ENCODE measurements around the gene RASGEF1B.
"Not testable (repeated sequence)": the region's sequence is repeated elsewhere in the genome, so short reads cannot be mapped to it uniquely, and the experiment has no call there.

Gene RASGEF1B

DNA sequence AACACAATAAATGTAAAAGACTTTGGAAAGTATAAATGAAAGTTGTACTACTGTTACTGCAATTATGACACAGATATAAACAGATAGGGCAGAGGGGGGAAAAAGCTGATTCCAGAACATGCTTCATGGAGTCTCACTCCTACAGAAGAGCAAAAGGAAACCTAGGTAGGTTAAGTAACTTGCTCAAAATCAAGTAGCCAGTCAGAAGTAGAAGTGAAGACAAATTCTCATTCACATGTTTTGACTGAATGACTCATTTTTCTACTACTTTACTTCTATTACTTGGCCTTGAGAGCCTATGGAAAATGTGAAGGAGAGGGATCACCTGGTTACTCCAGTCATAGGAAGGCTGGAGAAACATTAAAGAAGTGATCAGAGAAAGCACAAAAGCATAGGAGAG, 23.6 kb upstream of the RASGEF1B start:
- no peak for DNase-seq

DNA sequence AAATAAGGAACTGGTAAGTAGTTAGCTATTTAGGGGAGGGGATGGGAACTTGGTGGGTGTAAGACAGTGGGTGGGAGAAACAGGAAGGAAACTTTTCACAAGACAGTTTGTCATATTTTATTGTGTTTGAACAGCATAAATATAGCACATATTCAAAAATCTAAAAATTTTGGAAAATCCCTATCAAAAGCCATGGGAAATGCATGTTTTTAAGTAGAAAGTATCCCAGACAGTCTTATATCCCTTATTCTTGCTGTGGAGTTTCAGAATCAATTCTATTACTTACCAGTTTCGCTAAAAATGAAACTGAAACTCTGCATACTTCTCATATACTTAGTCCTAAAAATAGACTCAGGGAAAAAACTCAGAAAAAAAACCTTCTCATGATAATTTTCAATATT, 22.3 kb upstream of the RASGEF1B start:
- no peak for DNase-seq

DNA sequence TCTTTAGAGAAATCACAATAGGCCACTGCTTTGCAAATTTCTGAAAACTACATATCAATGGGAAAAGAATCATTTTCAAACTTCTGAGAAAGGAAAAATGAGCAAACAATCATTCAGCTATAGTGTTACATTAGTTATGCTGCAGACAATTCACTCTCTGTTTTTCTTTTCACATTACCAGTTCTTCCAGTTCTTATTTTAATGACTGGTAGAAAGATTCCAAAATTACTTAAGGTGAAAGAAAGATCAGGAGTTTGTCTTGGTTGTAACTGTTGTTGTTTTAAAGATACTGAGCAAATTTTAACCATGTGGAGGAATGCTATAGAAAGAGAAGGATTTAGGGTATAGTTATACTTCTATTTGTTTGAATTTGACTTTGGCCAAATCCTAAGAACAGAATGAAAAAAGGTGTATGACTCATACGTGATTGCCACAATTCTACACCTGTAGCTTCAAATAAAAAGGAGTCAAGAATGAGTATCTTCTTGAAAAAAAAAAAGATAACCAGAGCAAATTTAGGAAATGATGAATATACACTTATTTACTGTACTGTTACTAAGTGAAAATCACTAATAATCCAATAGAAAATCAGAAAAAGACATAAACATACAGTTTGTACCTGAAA, 21.0 kb upstream of the RASGEF1B start:
- no peak for DNase-seq

DNA sequence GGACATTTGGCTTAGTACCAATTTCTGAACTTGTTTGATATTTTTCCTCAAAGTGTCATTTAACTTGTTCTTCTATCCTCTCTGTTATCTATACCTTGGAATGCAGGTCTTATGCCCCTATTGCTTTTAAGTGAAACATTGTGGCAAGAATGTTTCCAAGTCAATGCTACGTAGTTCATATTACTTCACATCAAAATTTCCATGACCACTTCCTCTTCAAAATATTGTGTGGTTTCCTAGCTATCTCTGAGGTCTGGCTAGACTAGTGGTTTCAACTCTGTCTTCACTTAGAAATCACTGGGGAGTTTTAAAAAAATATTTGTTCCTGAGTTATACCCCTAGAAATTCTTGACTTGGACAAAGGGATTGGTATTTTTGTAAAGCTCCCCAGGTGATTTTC, 20.2 kb upstream of the RASGEF1B start:
- no peak for DNase-seq

DNA sequence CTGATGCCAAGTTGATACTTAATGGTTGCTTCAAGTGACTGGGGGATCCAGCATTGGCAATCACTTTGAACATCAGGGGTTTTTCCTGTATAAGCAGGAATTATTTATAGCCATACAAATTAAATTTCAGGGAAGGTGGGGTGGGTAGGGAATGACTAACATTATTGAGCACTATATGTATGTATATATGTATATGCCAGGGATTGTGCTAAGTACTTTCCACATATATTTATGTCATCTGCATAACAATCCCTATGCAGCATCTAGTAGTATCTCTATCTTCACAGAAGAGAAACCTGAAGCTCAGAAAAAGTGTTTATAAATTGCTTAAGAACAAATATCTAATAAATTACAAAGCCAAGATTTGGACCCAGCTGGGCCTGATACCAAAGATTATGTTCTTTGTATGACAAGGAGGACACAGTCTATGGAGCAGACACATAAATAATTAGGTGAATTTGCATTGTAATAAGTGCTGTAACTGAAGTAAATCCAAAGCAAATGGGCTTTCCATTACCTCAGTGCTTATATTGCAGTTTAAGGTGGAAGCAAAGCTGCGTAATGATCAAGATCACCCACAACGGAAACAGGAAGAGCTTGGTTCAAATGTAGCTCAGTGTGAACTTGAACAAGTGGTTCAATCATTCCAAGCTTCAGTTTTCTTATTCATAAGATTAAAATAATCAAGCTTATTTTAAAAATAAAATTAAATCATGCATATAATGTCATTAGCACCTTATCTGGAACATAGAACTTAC, 18.9 kb upstream of the RASGEF1B start:
- no peak for DNase-seq

DNA sequence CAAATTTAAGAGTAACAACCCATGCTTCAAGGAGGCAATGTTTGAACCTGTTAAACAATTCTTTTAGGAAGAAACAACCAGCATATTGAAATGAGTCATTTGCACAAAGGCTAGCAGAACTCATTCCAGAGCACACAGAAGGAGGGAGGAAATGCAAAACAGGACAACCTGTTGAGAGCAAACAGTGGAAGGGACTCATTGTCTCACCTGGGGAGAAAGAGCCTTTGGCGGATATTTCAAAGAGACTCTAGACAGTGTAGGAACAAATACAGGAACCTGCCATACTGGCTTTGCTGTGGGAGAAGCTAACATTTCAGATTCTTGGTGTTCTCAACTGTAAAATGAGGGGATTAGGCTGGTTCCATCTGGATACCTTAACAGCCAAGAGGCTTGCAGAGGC, 14.8 kb upstream of the RASGEF1B start:
- DNase-seq, result no peak

DNA sequence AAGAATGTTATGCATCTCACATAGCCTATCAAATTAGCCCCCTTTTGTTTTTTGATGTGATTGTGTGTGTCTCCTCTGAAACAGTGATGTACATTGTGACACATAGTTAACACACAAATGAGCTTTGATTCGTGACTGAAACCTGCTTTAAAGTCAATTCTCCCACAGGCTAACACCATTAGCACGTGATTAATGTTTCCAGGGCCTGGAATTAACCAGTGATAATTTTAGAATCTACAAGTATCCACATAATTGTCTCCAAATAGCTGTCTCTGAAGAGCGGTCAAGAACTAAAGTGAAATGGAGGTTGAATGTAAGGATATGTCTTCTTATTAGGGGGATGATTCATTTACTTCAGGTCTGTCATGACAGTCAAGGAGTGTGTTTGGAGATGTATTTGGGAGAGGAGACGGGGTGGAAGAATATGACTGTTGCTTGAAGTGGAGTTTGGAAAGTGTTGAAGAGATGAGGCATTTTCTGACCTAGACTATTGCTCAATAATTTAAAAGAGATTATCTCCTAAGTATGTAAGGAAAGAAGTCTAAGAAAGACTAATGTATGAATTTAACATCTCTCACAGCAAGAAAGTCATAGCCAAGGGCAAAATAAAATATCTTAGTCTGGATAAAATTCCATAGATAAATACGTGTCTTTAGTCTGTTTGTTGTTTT, 13.7 kb upstream of the RASGEF1B start:
- no peak for DNase-seq

DNA sequence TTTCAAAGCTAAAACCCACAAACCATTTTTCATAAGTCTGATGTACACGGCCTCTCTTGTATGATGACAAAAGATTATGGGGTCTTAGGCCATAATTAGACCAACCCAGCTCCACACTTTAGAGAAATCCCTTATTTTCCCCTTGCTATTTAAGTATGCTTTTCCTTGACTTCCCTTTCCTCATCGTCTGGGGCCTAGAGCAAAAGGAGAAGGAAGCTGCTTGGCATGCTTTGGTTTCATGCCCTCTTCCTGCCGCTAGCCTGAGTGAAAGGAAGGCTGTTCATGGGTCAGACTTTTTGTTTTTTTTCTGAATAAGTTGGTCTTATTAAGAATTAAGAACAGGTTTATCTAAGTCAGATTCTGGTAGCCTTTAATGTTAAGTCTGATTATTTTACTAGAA, 10.6 kb upstream of the RASGEF1B start:
- DNase-seq, result no peak

DNA sequence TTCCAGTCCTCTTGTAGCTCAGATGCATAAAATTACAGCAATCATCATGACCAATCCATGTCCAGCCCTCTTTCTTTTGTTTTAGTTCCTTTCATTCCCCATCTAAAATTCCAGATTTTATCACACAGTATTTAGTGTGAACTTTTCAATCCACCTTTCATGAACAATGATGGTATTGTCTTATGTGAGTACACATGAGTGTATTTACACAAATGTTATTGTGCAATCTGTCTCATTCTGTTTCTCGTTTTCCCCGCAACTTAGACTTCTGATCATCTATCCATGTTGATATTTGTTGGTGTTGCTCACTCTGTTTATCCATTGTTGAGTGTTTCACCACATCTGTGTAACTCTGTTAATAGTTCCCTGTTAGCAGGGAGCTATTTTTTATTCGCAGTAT, 9.4 kb upstream of the RASGEF1B start:
- DNase-seq, result no peak

DNA sequence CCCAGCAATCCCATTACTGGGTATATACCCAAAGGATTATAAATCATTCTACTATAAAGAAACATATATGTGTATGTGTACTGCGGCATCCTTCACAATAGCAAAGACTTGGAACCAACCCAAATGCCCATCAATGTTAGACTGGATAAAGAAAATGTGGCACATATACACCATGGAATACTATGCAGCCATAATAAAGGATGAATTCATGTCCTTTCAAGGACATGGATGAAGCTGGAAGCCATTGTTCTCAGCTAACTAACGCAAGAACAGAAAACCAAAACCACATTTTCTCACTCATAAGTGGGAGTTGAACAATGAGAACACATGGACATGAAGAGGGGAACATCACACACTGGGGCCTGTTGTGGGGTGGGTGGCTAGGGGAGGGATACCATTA, 7.9 kb upstream of the RASGEF1B start:
- not testable (repeated sequence) for DNase-seq

DNA sequence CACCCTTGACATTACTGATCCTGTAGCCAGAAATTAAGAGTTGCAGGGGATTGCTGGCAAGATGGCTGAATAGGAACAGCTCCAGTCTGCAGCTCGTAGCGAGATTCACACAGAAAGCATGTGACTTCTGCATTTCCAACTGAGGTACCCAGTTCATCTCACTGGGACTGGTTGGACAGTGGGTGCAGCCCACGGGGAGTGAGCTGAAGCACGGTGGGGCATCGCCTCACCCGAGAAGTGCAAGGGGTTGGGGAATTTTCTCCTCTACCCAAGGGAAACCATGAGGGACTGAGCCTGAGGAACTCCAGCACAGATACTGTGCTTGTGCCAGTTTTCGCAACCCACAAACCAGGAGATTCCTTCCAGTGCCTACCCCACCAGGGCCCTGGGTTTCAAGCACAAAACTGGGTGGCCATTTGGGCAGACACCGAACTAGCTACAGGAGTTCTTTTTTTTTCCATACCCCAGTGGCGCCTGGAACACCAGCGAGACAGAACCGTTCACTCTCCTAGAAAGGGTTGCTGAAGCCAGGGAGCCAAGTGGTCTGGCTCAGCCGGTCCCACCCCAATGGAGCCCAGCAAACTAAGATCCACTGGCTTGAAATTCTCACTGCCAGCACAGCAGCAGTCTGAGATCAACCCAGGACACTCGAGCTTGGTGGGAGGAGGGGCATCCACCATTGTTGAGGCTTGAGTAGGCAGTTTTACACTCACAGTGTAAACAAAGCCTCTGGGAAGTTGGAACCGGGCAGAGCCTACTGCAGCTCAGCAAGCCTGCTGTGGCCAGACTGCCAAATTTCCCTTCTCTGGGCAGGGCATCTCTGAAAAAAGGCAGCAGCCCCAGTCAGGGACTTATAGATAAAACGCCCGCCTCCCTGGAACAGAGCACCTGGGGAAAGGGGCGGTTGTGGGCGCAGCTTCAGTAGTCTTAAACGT, 1.9 kb upstream of the RASGEF1B start:
- not testable (repeated sequence) for DNase-seq

DNA sequence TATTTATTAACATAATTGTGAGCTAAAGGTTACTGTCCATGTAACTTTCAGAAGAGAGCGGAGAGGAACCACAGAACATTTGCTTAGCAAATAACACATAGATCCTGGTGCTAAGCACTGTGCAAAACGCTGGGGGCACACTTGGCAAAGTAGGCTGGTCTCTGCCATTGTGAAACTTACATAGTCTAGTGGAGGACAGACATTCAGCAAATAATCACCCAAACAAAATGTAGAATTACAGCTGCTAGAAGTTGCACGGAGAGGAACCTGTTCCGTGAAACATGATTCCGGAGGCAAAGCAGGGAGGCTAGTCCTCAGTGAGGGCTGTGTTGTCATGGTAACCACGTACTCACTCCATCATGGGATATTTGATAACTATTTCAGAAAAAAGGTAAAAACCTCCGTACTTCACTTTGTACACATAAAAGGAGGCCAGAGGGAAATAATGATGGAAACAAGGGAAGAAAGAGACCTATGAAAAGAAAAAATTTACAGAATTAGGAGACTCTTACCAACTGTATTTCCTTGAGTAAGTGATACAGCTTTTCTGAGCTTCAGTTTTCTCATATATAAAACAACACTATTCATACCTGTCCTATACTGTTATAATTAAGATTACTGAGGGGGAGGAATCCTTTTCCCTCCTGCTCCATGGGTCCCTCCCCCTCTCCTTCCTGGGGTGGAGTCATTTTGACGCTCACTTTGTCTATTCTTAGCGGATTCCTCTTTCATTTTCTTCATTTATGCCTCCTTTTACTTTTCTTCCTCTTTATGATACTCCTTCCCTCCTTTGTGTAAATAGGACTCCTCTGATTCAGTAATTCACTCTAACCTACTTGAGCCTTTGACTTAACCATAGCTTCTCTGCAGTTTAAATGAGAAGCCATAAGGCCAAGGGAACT, 825 bp upstream of the RASGEF1B start:
- no peak for DNase-seq

DNA sequence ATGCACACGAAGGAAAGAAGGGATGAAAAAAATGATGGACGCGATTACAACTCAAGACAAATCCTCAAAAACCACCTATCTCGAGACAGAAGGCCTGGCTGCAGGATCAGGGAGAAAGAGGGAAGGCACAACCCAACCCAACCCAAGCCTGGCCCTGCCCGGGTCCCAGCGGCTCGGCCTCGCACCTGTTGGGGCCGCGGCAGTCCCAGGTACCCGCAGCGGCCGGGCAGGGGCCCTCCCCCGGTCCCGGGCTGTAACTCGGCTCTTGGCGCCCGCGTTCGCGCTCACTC, 464 bp downstream of the RASGEF1B start:
- no peak for DNase-seq

DNA sequence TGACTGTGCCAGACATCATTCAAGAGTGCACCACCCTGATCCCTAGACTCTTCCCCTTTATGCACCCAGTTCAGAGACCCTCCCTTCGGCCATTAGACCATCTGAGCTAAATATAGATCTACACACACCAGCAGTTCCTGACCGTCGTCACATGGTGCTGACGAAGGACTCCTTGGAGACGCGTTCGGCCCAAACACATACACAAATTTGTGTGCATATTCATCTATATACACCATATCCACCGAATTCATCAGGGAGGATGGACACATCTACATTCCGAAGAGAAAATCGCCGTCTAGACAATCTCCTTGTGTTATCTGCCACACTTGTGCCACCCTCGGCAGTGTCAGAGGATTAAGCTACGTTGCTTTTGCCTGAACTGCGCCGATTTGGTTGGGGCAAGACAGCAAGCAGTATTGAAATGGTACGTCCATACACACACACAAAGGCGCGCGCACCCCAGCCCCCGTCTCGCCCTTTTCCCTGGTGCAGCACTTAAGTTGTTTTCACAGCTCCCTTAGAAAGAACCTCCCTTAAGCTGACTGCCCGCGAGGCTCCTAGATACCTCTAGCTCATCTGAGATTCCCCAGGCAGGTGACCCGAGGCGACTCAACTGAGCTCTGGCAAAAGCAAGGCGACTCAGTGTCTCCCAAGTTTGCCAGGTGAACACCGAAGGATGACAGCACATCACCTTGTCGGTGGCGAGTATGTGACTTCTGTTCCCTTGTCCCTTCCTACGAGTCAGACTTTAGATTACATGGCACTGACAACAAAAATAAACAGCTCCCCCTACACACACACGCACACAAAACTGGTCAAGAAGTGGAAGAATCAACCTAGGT, 1.0 kb downstream of the RASGEF1B start:
- no peak for DNase-seq

DNA sequence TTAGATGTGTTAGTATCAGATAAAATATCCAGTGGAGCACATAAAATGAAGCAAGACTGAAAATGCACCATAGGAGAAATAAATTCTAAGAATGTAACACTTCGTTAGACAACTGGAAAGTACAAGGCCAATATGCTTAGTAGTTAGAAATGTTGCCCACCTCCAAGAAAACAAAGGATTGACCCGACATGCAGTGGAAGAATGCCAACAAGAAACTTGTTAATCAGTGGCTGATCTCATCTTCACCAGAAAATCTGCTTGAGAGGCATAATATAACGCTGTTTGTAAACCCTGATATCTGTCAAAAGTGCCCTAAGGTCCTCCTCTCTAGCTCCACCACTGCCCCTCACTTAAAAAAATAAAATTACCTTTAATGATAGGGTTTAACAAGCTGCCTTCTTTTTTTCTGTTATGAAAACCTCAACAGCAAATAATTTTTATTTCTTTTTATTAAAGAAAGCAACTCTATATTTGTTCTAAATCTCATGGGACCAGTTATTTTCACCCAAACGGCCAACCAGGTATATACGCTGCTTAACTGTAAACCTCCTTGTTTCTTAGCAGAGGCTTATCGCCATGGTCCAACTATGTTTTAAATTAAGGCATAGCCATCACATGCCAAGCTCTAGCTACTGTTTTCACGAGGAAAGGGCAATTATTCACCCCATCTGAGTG, 1.8 kb downstream of the RASGEF1B start:
- no peak for DNase-seq

DNA sequence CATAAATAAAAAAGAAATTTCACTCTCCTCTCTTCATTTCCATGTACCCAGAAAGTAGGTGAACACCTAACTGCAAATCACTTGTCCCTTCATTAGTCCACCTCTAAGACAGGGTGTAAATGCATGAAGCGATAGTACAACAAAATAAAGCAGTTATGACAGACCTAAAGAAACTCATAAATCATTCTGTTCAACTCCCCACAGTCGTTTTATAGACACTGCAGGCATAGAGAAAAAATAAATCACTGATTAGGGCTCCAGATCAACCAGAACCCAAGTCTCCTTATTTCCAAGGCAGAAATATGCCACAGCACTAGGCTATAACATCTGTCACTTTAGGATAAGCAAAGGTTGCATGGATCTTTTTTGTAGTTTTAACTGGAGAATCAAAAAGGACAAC, 3.0 kb downstream of the RASGEF1B start:
- no peak for DNase-seq

DNA sequence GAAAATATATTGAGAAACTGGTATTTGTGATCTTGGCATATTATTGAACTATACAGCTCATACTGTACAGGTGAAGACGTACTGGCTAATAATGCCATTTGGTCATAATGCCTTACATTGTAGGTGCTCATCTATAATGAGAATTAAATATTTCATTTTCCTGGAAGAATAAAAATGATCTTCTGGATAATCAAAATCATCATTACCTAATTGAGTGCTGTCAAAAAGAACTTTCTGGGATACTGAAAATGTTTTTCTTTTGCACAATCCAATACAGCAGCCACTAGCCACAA, 4.1 kb downstream of the RASGEF1B start:
- DNase-seq, result no peak

DNA sequence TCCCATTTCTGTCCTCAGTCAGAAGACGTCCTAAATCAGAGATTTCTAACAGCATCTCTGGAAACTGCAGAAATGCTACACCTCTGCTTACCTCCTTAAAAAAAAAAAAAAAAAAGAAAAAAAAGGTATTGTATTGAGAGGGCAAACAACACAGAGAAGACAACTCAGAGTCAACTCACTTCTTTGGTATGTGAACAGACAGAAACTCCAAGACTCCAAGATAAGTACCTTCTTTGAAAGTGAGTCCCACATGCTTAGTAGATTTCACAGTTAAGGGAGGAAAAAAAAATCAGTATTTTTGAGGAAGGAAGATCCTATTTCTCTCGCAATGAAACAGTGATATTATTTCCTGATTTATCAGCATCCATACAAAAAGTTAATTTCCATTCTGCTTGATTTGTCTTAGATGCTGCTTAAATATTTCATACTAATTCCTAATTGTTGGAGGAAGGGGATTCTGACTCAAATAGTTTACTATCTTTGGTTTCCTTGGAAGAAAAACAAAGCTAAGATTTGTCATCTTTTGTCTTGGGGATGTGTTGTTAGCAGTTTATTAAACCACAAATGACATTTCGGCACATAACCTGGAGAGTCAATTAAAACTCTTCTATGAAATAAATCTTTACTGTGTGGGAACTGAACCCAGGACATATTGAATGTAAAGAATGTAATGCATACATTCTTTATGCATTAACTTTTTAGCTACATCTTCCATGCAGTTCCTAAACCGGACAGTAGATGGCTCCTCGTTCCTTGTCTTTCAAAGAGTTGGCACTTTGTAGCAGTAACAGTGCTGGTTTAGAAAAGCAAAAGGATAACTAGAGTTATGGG, 4.7 kb downstream of the RASGEF1B start:
- peak; percentile 28 for DNase-seq

DNA sequence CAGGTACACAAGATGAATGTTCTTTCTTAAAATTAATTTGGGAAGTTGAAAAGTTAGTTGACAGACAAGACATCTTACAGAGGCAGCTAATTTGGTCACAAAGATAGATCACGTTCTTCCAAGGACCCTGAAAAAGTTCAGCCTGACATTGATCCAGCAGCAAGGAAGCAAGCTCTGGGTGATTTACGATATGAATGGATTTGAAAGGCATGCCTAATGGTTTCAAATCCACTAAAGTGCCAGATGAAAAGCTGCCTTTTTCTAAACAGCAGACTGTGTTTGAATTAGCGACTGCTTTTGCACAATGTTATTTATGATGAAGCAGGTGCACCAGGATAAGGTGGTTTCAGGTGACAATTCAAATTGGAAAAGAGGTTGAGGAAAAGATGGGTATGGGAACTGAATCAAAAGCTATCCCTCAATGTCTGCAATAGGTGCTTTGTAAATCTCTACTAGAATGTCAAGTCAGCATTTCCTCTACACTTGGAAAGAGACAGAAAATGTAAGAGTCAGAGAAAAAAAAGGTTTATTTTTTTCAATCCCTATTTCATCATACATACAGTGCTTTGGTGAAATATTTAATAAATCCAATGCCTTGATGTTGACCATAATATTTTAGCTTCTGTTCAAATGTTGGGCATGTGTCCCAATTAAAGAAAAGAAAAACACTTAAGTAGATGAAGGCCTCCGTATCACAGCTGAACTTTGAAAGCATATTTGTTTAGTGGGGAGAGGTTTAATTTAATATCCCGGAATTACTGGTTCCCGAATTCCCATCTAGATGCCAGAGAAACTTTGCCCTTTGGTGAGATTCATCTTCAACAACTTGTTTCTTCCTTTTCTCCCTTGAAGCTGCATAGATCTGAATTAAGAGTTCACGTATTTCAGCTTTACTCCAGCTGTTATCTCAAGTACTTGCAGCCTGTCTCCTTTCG, 6.0 kb downstream of the RASGEF1B start:
- DNase-seq, result no peak

All from NK-92 treated with Interleukin-12 subunit alpha and Interleukin-12 subunit beta, amount 100 ng/mL, for 24 hours (cell line).